GM23248 (cell line): ENCODE results near the gene CFAP298. TPM values are rescaled to one million over a fixed set of nuclear protein-coding genes. Genes with fewer than 3 reads are reported as not detected.

Experiments
- DNase-seq: peaks from one replicate; pipeline ENCODE4 v3.0.0-alpha.2; 2015
- H2AFZ ChIP-seq: fragments of 200-600 bp; sonication (generic); 2 replicates; pipeline ENCODE4 v1.6.1; 2016; ENCODE audit warnings: antibody characterized with exemption
- H3F3A ChIP-seq: fragments of 200-600 bp; sonication (generic); 2 replicates; pipeline ENCODE4 v1.6.1; 2016; ENCODE audit warnings: mild to moderate bottlenecking, antibody characterized with exemption, mixed run types; ENCODE audit not compliant: insufficient read depth
- H3K27ac ChIP-seq: fragments of 200-600 bp; sonication (generic); 2 replicates; pipeline ENCODE4 v1.5.1; 2016; ENCODE audit warnings: mild to moderate bottlenecking
- H3K27me3 ChIP-seq: fragments of 200-600 bp; sonication (generic); replicated peaks from 2 replicates; pipeline ENCODE4 v1.6.1; 2016; ENCODE audit warnings: mild to moderate bottlenecking; ENCODE audit not compliant: insufficient read depth
- H3K36me3 ChIP-seq: fragments of 200-600 bp; sonication (generic); 2 replicates; pipeline ENCODE4 v1.6.1; 2016; ENCODE audit warnings: low read depth, mild to moderate bottlenecking
- H3K4me1 ChIP-seq: fragments of 200-600 bp; sonication (generic); 2 replicates; pipeline ENCODE4 v1.6.1; 2016; ENCODE audit warnings: mild to moderate bottlenecking; ENCODE audit not compliant: insufficient read depth
- H3K4me2 ChIP-seq: fragments of 200-600 bp; sonication (generic); one replicate; pipeline ENCODE4 v1.6.1; 2016; ENCODE audit warnings: mild to moderate bottlenecking; ENCODE audit not compliant: unreplicated experiment
- H3K4me3 ChIP-seq: fragments of 200-600 bp; sonication (generic); 2 replicates; pipeline ENCODE4 v1.5.1; 2016; ENCODE audit warnings: mild to moderate bottlenecking
- H3K79me2 ChIP-seq: fragments of 200-600 bp; sonication (generic); 2 replicates; pipeline ENCODE4 v1.6.1; 2016; ENCODE audit warnings: mild to moderate bottlenecking; ENCODE audit not compliant: insufficient read depth
- H3K9ac ChIP-seq: fragments of 200-600 bp; sonication (generic); 2 replicates; pipeline ENCODE4 v1.6.1; 2016; ENCODE audit warnings: mild to moderate bottlenecking
- H3K9me2 ChIP-seq: fragments of 200-600 bp; sonication (generic); 2 replicates; pipeline ENCODE4 v1.6.1; 2016; ENCODE audit warnings: mixed run types, mild to moderate bottlenecking, moderate library complexity; ENCODE audit not compliant: insufficient read depth
- H3K9me3 ChIP-seq: fragments of 200-600 bp; sonication (generic); one replicate; pipeline ENCODE4 v1.6.1; 2017; ENCODE audit warnings: low read depth
- H4K20me1 ChIP-seq: fragments of 200-600 bp; sonication (generic); 2 replicates; pipeline ENCODE4 v1.6.0; 2016; ENCODE audit not compliant: insufficient read depth
- EZH2 ChIP-seq: fragments of 200-600 bp; sonication (generic); IDR thresholded peaks from 2 replicates; pipeline ENCODE4 v1.6.1; 2018; ENCODE audit warnings: antibody characterized with exemption, mild to moderate bottlenecking; ENCODE audit not compliant: insufficient read depth, poor library complexity, severe bottlenecking
- EZH2phosphoT487 ChIP-seq: fragments of 200-600 bp; sonication (generic); IDR thresholded peaks from 2 replicates; pipeline ENCODE4 v1.6.1; 2018; ENCODE audit warnings: antibody characterized with exemption, moderate library complexity, mild to moderate bottlenecking, low read depth; ENCODE audit not compliant: insufficient read depth
- WGBS, 2 experiments: methylation state at CpG; one replicate each; pipeline ENCODE4 v1.1.6; 2015 to 2017; ENCODE audit warnings: low lambda C conversion rate in 2 of 2, low coverage in 1 of 2; ENCODE audit errors: missing lambda C conversion rate in 2 of 2; 5-methylcytosine and 5-hydroxymethylcytosine counted together
- in situ Hi-C: fragments of 300-500 bp; cut with MboI; formaldehyde crosslinking; loops from 2 replicates; pipeline ENCODE4 v1.15.0; 2020
- polyA plus RNA-seq: library from polyadenylated mRNA; unstranded; fragments of >200 nt; fragmentation: Nextera tagmentation; extraction: Ambion mirVana; gene quantifications from 2 replicates; pipeline ENCODE4 v1.2.1, GENCODE V29; 2016
- total RNA-seq: library from RNA; depleted of rRNA; stranded (reverse); fragments of >200 nt; shearing (Covaris generic); gene quantifications from 2 replicates; pipeline ENCODE4 v1.2.3, GENCODE V29; 2014

The CFAP298 gene
- total and polyA plus RNA-seq, 2 experiments from 2014 or later, result 20.5 to 53.9 TPM

DNA sequence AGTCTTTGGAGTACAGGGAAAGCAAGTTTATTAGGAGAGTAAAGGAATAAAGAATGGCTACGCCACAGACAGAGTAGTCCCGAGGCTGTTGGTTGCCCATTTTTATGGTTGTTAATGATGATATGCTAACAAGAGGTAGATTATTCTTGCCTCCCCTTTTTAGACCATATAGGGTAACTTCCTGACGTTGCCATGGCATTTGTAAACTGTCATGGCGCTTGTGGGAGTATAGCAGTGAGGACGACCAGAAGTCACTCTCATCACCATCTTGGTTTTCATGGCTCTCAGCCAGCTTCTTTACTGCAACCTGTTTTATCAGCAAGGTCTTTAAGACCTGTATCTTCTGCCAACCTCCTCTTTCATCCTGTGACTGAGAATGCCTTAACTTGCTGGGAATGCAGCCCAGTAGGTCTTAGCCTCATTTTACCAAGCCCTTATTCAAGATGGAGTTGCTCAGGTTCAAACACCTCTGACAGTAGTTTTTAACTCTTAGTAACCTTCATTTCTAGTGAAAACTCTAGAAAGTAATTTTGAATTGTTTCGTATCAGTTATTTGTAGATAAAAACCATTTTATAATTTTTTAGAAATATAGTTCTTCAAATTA lies 53.1 kb downstream of the CFAP298 start:
- DNase-seq, result no peak
- no peaks in the 10 kb centered on the region for H3K36me3 ChIP-seq
- no peak overlapping the region for H3K27ac ChIP-seq
- in situ Hi-C loops, result no loop called here
- no peaks in the 10 kb centered on the region for H3F3A ChIP-seq
- H3K4me2 ChIP-seq, result no peak overlapping the region
- H3K4me3 ChIP-seq, result no peak overlapping the region
- no peak overlapping the region for H2AFZ ChIP-seq
- 92 to 96% methylated on average over 6 of the region's 6 CpGs for WGBS, 2 experiments
- H3K9me3 ChIP-seq, result no peaks in the 10 kb centered on the region
- no peak overlapping the region for H3K9ac ChIP-seq
- H3K9me2 ChIP-seq, result no peaks in the 10 kb centered on the region
- H4K20me1 ChIP-seq, result no peaks in the 10 kb centered on the region
- TF ChIP-seq EZH2 (no peak), EZH2phosphoT487 (no peak)
- no peaks in the 10 kb centered on the region for H3K79me2 ChIP-seq
- H3K4me1 ChIP-seq, result no peaks in the 10 kb centered on the region
- H3K27me3 ChIP-seq, result no peaks in the 10 kb centered on the region

- Histone ChIP-seq H3K27me3 (no peaks in the 10 kb centered on the region), H4K20me1 (no peaks in the 10 kb centered on the region), H3F3A (no peaks in the 10 kb centered on the region), H2AFZ (no peak overlapping the region), H3K4me1 (no peaks in the 10 kb centered on the region), H3K4me3 (no peak overlapping the region), H3K9me2 (no peaks in the 10 kb centered on the region), H3K79me2 (no peaks in the 10 kb centered on the region), H3K4me2 (no peak overlapping the region), H3K36me3 (no peaks in the 10 kb centered on the region), H3K27ac (no peak overlapping the region), H3K9ac (no peak overlapping the region), H3K9me3 (no peaks in the 10 kb centered on the region)
- TF ChIP-seq EZH2, result no peak
- no peak for TF ChIP-seq EZH2phosphoT487
- in situ Hi-C loops, result no loop called here
- WGBS, 2 experiments, result 89 to 92% methylated on average over 3 of the region's 3 CpGs
- no peak for DNase-seq
Observed at GRCh38 chr21:32558106-32558505, 54.1 kb downstream of the CFAP298 start.

- TF ChIP-seq EZH2 (no peak), EZH2phosphoT487 (no peak)
- Histone ChIP-seq H3K4me3 (no peak overlapping the region), H3F3A (peaks cover 5% of the 10 kb centered on the region; the same call in 1 of the 2 replicates), H2AFZ (no peak overlapping the region), H3K27me3 (no peaks in the 10 kb centered on the region), H3K9me2 (no peaks in the 10 kb centered on the region), H3K27ac (no peak overlapping the region), H3K9me3 (no peaks in the 10 kb centered on the region), H3K4me2 (no peak overlapping the region), H3K36me3 (no peaks in the 10 kb centered on the region), H4K20me1 (no peaks in the 10 kb centered on the region), H3K79me2 (no peaks in the 10 kb centered on the region), H3K4me1 (no peaks in the 10 kb centered on the region), H3K9ac (no peak overlapping the region)
- WGBS, 2 experiments, result 94 to 99% methylated on average over 4 of the region's 4 CpGs
- in situ Hi-C loops, result no loop called here
- DNase-seq, result no peak
Observed at GRCh38 chr21:32554832-32555638, 57.1 kb downstream of the CFAP298 start.

- H3K9me3 ChIP-seq, result no peaks in the 10 kb centered on the region
- H3K27ac ChIP-seq, result no peak overlapping the region
- no peaks in the 10 kb centered on the region for H3K79me2 ChIP-seq
- H3K4me2 ChIP-seq, result no peak overlapping the region
- H3K36me3 ChIP-seq, result no peaks in the 10 kb centered on the region
- H3K9me2 ChIP-seq, result no peaks in the 10 kb centered on the region
- peaks cover 5% of the 10 kb centered on the region; the same call in 1 of the 2 replicates for H3F3A ChIP-seq
- no peak overlapping the region for H3K4me3 ChIP-seq
- in situ Hi-C loops, result no loop called here
- no peaks in the 10 kb centered on the region for H4K20me1 ChIP-seq
- no peak for DNase-seq
- peaks cover 4% of the 10 kb centered on the region; the same call in 1 of the 2 replicates for H3K4me1 ChIP-seq
- 69 to 70% methylated on average over 3 of the region's 3 CpGs for WGBS, 2 experiments
- no peak overlapping the region for H3K9ac ChIP-seq
- H3K27me3 ChIP-seq, result no peaks in the 10 kb centered on the region
- no peak for TF ChIP-seq EZH2
- TF ChIP-seq EZH2phosphoT487, result no peak
- H2AFZ ChIP-seq, result no peak overlapping the region
Observed at GRCh38 chr21:32549886-32550285, 62.3 kb downstream of the CFAP298 start.
